Measurements from ENCODE around the gene LMLN.
"Not testable (repeated sequence)": the region's sequence is repeated elsewhere in the genome, so short reads cannot be mapped to it uniquely, and the experiment has no call there.

The LMLN gene

DNA sequence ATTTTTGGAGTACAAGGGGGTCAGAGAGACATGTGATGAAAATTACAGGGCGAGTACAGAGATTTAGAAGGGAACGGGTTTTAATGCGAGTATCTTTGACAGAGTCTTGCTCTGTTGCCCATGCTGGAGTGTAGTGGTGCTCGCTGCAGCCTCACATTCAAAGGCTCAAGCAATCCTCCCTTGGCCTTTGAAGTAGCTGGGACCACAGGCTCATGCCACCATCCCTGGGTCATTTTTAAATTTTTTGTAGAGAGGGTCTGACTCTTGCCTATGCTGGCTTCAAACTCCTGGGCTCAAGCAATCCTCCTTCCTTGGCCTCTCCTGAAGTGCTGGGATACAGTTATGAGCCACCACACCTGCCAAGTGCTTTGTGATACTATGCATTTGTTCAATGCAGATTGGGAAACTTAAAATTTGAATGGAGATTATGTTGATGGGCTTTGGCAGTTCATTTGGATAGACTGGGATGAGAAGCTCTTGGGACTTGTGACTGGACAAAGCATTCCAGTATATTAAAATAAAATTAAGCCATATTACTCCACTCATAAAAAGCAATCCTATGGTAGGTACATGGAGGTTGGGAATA, 4.0 kb upstream of the LMLN start:
- intact Hi-C loops (cut with DNase I): no loop called here
- no peak for DNase-seq

- intact Hi-C loops (cut with DNase I): no loop called here
- no peak for DNase-seq
Measured at GRCh38 chr3:197956626-197956988, 3.4 kb upstream of the LMLN start.

- intact Hi-C loops (cut with DNase I): no loop called here
- DNase-seq: no peak
Measured at GRCh38 chr3:197957790-197958133, 2.3 kb upstream of the LMLN start.

GRCh38 chr3:197958346-197958745, 1.7 kb upstream of the LMLN start:
- intact Hi-C loops (cut with DNase I): no loop called here
- no peak for DNase-seq

DNA sequence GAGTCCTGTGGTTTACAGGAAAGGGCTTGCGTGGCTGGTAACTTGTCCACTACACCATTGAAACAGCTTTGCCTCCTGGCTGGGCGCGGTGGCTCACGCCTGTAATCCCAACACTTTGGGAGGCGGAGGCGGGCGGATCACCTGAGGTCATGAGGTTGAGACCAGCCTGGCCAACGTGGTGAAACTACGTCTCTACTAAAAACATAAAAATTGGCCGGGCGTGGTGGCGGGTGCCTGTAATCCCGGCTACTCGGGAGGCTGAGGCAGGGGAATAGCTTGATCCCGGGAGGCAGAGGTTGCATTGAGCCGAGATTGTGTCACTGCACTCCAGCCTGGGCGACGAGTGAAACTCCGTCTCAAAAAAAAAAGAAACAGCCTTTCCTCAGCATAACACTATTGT, 1.2 kb upstream of the LMLN start:
- peak in 1 of 10 donors; percentile 38 for DNase-seq
- intact Hi-C loops (cut with DNase I): loop anchor here (1.0 kb wide), 1 partner anchor 9 kb away; the partner anchor contains the start of gene RPL35A

GRCh38 chr3:197959500-197959890, 522 bp upstream of the LMLN start:
- no peak for DNase-seq
- intact Hi-C loops (cut with DNase I): loop anchor here (1.0 kb wide), 1 partner anchor 9 kb away; the partner anchor contains the start of gene RPL35A

DNA sequence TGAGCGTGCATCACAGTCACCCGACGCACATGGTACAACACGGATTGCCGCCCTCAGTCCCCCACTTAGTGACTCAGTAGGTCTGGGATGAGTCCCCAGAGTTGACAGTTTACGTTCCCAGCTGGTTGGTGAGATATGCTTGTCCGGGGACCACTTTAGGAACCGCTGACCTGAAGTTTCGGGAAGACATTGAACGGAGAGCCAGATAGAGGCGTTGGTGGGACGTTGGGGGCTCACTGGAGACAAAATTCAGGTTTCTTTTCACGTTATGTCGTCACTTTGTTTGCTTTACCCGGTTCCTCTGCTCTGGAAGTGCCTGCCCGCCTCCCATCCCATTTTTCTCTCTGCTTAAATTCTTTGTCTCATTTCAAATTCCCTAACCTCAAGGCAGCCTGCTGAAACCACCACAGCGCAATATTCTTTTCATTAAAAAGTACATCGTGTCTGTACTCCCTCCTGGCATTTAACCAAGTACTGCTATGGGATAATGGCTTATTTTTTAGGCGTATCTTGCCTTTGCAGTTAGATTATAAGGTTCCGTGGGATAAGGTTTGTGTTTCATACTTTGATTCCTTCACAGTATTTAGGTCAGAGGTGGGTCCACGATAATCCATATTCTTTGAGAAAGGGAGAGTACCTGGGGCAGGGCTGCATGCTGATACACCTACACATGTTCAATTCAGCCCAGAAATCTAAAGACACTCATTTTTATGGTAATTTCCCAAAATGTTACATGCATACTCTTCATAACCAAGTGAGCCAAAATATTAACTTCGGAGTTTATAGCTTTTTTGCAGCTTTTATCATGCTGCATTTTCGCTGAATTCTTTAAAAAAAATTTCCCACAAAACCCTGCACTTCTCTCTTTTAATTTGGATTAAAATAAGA, 921 bp downstream of the LMLN start:
- DNase-seq: peak in 3 of 10 donors; percentile 11 to 84 (median 25)

GRCh38 chr3:197961582-197961945, 1.5 kb downstream of the LMLN start:
- intact Hi-C loops (cut with DNase I): no loop called here
- no peak for DNase-seq

More for the DNA sequence above, 921 bp downstream of the LMLN start:
- intact Hi-C loops (cut with DNase I): no loop called here

DNA sequence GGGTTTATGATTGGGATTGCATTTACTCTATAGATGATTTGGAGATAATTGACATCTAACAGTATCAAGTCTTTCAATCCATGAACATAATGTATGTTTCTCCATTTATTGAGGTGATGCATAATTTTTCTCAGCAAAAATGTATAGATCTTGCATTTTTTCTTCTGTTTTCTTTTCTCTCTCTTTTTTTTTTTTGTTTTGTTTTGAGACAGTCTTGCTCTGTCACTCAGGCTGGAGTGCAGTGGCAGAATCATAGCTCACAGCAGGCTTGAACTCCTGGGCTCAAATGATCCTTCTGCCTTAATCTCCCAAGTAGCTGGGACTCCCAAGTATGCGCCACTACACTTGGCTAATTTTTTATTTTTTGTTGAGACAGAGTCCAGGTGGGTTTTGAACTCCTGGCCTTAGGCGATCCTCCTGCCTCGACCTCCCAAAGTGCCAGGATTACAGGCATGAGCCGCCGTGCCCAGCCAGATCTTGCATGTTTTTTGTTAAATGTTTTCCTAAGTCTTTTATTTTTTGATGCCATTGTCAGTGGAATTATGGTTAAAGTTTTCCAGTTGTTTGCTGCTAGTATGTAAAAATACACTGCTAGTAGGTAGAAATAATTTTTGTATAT, 3.1 kb downstream of the LMLN start:
- intact Hi-C loops (cut with DNase I): no loop called here
- peak in 1 of 10 donors; percentile 64 for DNase-seq

DNA sequence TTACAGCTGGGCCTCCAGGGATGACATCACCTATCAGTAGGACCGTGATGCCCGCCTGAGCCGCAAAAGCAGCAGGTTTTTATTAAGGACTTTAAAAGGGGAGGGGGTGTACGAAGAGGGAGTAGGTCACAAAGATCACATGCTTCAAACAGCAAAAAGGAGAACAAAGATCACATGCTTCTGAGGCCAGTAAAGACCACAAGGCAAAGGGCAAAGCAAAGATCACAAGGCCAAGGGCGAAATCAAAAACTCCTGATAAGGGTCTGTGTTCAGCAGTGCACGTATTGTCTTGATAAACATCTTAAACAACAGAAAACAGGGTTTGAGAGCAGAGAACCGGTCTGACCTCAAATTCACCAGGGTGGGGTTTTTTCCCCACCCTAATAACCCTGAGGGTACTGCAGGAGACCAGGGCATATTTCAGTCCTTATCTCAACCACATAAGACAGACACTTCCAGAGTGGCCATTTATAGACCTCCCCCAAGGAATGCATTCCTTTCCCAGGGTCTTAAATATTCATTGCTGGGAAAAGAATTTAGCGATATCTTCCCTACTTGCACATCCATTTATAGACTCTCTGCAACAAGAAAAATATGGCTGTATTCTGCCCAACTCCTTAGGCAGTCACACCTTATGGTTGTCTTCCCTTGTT, 7.4 kb downstream of the LMLN start:
- DNase-seq; intact Hi-C loops (cut with DNase I): not testable (repeated sequence)

GRCh38 chr3:197970588-197970987, 10.6 kb downstream of the LMLN start:
- intact Hi-C loops (cut with DNase I): no loop called here
- DNase-seq: no peak

DNA sequence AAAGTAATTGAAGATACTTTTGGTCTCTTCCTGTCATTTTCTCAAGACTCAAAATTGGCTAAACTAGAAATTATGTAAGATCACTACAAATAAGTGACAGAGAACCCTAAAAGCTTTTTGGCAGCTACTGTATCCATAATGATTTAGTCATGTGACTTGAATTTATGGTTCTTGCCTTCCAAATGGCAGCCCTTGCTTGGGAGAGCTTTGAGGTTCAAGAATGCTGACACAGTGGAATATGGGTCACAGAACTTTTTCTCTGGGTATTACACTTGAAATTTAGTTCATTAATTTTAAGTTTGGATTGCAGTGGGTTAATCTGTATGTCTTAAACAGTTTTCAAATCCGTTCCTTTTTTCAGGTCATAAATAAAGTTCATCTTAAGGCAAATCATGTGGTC, 14.0 kb downstream of the LMLN start:
- intact Hi-C loops (cut with DNase I): no loop called here
- DNase-seq: no peak

- intact Hi-C loops (cut with DNase I): no loop called here
- peak in 1 of 10 donors; percentile 15 for DNase-seq
Measured at GRCh38 chr3:197975311-197975710, 15.3 kb downstream of the LMLN start.

DNA sequence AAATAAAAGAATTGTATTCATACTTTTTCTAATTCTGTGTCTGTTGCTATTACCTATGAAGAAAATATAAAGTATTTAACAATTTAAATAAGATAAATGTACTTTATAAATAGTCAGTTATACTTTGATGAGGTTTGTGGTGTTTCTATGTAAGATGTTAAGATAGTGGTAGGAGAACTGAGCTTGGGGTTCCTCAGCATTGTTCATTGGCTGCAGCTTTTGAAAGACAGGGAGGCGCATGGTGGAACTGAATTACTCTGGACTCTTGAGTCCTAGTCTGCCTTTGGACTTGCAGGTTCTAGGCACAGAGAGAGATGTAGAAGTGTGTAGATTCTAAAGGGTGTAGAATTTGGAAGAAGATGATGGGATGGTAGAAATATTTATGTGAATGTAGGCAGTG, 23.1 kb downstream of the LMLN start:
- DNase-seq: no peak
- intact Hi-C loops (cut with DNase I): no loop called here

DNA sequence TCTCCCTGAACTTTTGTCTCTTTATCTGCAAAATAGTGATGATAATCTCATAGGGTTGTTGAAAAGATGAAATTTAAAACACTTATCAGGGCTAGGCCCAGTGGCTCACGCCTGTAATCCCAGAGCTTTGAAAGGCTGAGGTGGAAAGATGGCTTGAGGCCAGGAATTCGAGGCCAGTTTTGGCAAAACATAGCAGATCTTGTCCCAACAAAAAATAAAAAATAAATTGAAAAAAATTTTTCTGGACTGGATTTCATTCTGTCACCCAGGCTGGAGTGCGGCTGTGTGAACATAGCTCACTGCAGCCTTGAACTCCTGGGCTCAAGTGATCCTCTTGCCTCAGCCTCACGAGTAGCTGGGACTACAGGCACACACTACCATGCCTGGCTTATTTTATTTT, 29.6 kb downstream of the LMLN start:
- intact Hi-C loops (cut with DNase I): no loop called here
- DNase-seq: peak in 1 of 10 donors; percentile 18

DNA sequence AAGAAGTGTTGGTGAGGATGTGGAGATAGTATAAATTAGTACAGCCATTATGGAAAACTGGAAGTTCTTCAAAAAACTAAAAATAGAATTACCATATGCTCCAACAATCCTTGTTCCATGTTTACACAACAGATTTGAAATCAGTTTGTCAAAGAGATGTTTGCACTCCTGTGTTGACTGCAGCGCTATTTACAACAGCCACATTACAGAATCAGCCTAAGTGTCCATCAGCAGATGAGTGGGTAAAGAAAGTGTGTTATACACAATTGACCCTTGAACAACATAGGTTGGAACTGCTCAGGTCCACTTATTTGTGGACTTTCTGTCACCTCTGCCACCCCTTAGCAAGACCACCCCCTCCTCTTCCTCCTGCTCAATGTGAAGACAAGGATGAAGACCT, 34.7 kb downstream of the LMLN start:
- intact Hi-C loops (cut with DNase I): no loop called here
- no peak for DNase-seq

- intact Hi-C loops (cut with DNase I): no loop called here
- DNase-seq: no peak
Measured at GRCh38 chr3:197996855-197997254, 36.8 kb downstream of the LMLN start.

- DNase-seq: no peak
- intact Hi-C loops (cut with DNase I): no loop called here
Measured at GRCh38 chr3:197997936-197998335, 37.9 kb downstream of the LMLN start.

DNA sequence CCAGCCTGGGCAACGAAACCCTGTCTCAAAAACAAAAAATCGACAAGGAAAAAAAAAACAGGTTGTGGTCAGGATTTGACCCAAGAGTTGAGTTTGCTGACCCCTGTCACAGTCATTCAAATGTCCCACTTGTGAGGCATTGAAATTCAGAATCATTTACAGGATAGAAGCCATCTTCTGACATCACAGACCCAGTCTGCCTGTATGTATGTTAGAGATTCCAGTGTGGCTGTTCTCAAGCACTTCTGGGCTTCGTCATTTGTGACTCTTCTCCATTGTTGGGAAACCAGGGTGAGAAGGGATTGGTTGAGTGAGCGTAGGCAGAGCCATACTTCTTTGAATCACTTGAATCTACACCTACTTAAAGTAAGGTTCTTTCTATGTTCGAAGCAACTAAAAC, 57.1 kb downstream of the LMLN start:
- intact Hi-C loops (cut with DNase I): no loop called here

DNA sequence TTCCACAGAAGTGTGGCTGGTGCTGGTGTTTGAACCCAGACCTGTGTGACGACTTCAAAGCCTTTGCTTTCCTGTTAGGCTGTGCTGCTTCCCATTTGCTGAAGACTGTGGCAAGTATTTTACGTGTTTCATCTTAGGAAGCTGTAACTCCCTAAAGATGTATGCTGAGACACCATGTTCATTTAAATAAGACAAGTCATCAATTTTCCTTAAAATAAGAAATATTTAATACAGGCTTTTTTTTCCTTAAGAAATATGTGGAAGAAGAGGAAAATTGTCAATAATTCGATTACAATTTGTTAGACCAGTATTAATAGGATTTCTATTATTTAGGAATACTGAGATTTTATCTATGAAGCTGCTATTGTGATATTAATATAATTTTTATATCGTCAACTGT, 58.4 kb downstream of the LMLN start:
- intact Hi-C loops (cut with DNase I): no loop called here
- no peak for DNase-seq

More for the DNA sequence above, 57.1 kb downstream of the LMLN start:
- DNase-seq: no peak

DNA sequence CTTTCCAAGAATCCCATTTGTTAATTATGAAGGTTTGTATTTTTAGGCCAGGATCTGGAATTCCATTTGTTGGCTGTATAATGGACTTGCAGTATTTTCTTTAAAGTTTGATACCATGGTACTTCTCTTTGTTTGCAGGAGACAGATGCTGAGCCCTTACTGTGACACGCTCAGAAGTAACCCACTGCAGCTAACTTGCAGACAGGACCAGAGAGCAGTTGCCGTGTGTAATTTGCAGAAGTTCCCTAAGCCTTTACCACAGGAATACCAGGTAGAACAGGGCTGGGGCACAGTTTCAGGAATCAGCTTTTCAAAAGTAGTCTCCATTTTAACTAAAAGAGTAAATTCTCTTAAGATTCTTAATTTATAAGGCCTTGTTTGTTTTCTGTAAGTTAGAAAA, 59.1 kb downstream of the LMLN start:
- intact Hi-C loops (cut with DNase I): no loop called here
- DNase-seq: no peak

All from posterior cingulate gyrus (tissue), 11 donors.